SU-DHL-6 (cell line): ENCODE measurements around the gene ARL10.

Experiments
- H2AFZ ChIP-seq: fragments of 200-600 bp; sonication (generic); 2 replicates; pipeline ENCODE4 v1.6.1; 2014; ENCODE audit warnings: low read depth, mild to moderate bottlenecking, moderate library complexity, mixed read lengths, antibody characterized with exemption, low read length; ENCODE audit not compliant: severe bottlenecking
- H3F3A ChIP-seq: fragments of 200-600 bp; shearing (Covaris generic); 2 replicates; pipeline ENCODE4 v1.6.0; 2016; ENCODE audit warnings: antibody characterized with exemption, mild to moderate bottlenecking; ENCODE audit not compliant: insufficient read depth
- H3K27ac ChIP-seq: fragments of 200-600 bp; sonication (generic); 2 replicates; pipeline ENCODE4 v1.5.1; 2016; ENCODE audit warnings: low read depth, mild to moderate bottlenecking, low read length, moderate library complexity, mixed read lengths
- H3K27me3 ChIP-seq: fragments of 200-600 bp; sonication (generic), shearing (Covaris generic); 2 replicates; pipeline ENCODE4 v1.6.0; 2014; ENCODE audit warnings: mild to moderate bottlenecking, low read length
- H3K36me3 ChIP-seq: fragments of 200-600 bp; sonication (generic); 2 replicates; pipeline ENCODE4 v1.6.1; 2014; ENCODE audit warnings: mild to moderate bottlenecking, low read length, mixed read lengths
- H3K4me2 ChIP-seq: fragments of 300-600, 200-600 bp; shearing (Covaris generic), sonication (generic); 2 replicates; pipeline ENCODE4 v1.6.0; 2014; ENCODE audit warnings: low read length, low read depth, mild to moderate bottlenecking; ENCODE audit not compliant: poor library complexity, severe bottlenecking
- H3K4me3 ChIP-seq: fragments of 200-600 bp; sonication (generic); 2 replicates; pipeline ENCODE4 v1.5.1; 2014; ENCODE audit warnings: antibody characterized with exemption, low read length, mild to moderate bottlenecking, mixed read lengths; ENCODE audit not compliant: insufficient read depth, poor library complexity, severe bottlenecking
- H3K79me2 ChIP-seq: fragments of 200-600 bp; sonication (generic); 2 replicates; pipeline ENCODE4 v1.6.1; 2014; ENCODE audit warnings: mild to moderate bottlenecking, low read length, moderate library complexity; ENCODE audit not compliant: insufficient read depth
- H3K9ac ChIP-seq: fragments of 200-600 bp; sonication (generic); 2 replicates; pipeline ENCODE4 v1.7.0; 2014; ENCODE audit warnings: mild to moderate bottlenecking, low read length
- H3K9me2 ChIP-seq: fragments of 200-600 bp; sonication (generic); replicated peaks from 2 replicates; pipeline ENCODE4 v1.6.1; 2014; ENCODE audit warnings: low read length; ENCODE audit not compliant: insufficient read depth
- H3K9me3 ChIP-seq: fragments of 200-600 bp; sonication (generic); 2 replicates; pipeline ENCODE4 v1.6.1; 2014; ENCODE audit warnings: low read length, mixed read lengths; ENCODE audit not compliant: insufficient read depth
- H4K20me1 ChIP-seq: fragments of 200-600 bp; sonication (generic); 2 replicates; pipeline ENCODE4 v1.6.1; 2014; ENCODE audit warnings: low read depth, mild to moderate bottlenecking, antibody characterized with exemption, low read length, moderate library complexity, mixed read lengths
- EZH2phosphoT487 ChIP-seq: fragments of 200-600 bp; sonication (generic), shearing (Covaris generic); conservative IDR thresholded peaks from 2 replicates; pipeline ENCODE4 v1.6.1; 2018; ENCODE audit warnings: mild to moderate bottlenecking, antibody characterized with exemption, low read length, moderate library complexity, mixed read lengths
- TF ChIP-seq, protein P1 (sequence below): fragments of 200-600 bp; sonication (generic); IDR thresholded peaks from one replicate; pipeline ENCODE4 v1.5.1; 2017; ENCODE audit warnings: antibody characterized with exemption, mild to moderate bottlenecking, low read length, moderate library complexity; ENCODE audit not compliant: insufficient read depth, poor library complexity, severe bottlenecking

The ARL10 gene

DNA sequence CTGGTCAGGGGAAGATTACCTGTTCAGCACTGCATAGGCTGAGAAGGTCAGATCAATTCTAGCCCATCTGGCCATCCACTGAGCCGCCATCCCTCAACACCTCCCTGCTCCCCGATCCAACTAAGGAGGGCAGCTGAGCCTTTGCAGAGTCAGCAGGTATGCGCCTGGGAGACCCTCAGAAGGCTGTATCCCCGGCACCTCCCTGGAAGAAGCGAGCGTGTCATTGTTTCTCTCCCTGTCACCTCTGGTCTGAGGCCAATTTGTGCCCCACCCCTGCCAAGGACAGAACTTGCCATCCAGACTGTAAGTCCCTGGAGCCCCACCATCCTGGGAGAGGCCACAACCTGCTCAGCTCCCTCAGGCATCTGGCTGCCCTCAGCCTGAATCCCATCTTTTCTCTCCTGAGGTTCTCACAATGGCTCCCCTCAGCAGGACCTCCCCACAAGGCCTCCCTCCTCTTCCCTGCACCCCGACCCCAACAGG is 48.5 kb downstream of the ARL10 start:
- Histone ChIP-seq H3K27me3 (no peaks in the 10 kb centered on the region), H3K79me2 (peaks cover 5% of the 10 kb centered on the region; the same call in 1 of the 2 replicates), H2AFZ (no peak overlapping the region), H3K36me3 (no peaks in the 10 kb centered on the region), H4K20me1 (no peaks in the 10 kb centered on the region), H3K9me3 (no peaks in the 10 kb centered on the region), H3F3A (no peaks in the 10 kb centered on the region), H3K4me3 (no peak overlapping the region), H3K9me2 (no peaks in the 10 kb centered on the region), H3K27ac (no peak overlapping the region), H3K9ac (no peak overlapping the region), H3K4me2 (no peak overlapping the region)
- TF ChIP-seq, protein P1, sequence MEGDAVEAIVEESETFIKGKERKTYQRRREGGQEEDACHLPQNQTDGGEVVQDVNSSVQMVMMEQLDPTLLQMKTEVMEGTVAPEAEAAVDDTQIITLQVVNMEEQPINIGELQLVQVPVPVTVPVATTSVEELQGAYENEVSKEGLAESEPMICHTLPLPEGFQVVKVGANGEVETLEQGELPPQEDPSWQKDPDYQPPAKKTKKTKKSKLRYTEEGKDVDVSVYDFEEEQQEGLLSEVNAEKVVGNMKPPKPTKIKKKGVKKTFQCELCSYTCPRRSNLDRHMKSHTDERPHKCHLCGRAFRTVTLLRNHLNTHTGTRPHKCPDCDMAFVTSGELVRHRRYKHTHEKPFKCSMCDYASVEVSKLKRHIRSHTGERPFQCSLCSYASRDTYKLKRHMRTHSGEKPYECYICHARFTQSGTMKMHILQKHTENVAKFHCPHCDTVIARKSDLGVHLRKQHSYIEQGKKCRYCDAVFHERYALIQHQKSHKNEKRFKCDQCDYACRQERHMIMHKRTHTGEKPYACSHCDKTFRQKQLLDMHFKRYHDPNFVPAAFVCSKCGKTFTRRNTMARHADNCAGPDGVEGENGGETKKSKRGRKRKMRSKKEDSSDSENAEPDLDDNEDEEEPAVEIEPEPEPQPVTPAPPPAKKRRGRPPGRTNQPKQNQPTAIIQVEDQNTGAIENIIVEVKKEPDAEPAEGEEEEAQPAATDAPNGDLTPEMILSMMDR, result no peak
- no peak for TF ChIP-seq EZH2phosphoT487

DNA sequence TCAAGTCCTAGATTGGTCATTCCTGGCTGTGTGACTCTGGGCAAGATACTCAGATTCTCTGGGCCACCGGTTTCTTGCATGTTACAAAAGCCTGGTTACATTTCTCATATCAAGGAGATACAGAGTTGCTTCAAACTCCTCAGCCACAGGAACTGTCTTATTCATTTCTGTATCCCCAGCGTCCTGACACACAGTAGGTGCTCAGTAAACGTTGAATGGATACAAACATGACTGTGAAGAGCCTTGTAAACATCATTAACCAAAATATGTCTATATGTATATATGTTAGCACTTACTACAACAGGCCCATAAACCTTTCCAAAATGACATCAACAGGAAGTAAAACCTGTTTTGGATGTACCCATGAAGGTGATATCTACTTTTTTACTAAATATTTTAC is 49.4 kb downstream of the ARL10 start:
- peaks cover 5% of the 10 kb centered on the region; the same call in 1 of the 2 replicates for H3K79me2 ChIP-seq
- H3K27ac ChIP-seq, result no peak overlapping the region
- H3K9me2 ChIP-seq, result no peaks in the 10 kb centered on the region
- H3K27me3 ChIP-seq, result no peaks in the 10 kb centered on the region
- H3K9me3 ChIP-seq, result no peaks in the 10 kb centered on the region
- TF ChIP-seq, protein P1, result no peak
- no peak for TF ChIP-seq EZH2phosphoT487
- H4K20me1 ChIP-seq, result no peaks in the 10 kb centered on the region
- H3K4me3 ChIP-seq, result no peak overlapping the region
- H3F3A ChIP-seq, result no peaks in the 10 kb centered on the region
- no peak overlapping the region for H3K9ac ChIP-seq
- H2AFZ ChIP-seq, result no peak overlapping the region
- no peaks in the 10 kb centered on the region for H3K36me3 ChIP-seq
- peak overlapping the region; percentile 61 for H3K4me2 ChIP-seq

DNA sequence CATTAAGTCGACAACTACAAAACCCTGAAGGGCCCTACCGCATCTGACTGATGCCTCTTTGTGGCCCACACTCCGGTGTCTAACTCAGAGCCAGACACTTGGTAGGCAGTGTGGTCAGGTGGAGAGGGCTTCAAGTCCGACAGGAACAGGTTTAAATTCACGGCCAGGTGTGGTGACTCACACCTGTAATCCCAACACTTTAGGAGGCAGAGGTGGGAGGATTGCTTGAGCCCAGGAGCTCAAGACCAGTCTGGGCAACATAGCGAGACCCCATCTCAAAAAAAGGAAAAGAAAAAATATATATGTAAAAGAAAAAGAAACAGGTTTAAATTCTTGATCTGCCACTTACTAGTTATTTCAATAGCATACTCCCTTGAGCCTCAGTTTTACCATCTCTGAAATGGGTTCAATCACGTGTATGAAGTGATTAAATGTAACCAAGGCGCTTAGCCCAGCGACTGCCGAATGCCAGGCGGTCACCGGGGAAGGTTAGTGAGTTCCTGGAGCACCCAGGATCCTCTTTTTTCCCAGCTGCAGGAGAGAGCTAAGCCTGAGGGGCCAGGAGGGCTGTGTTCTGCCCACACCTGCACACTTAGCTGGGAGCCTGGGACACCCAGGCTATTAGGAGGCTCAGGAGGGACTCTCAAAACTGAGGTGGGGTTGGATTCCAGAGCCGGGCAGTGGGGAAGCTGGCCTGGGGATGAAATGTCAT is 50.1 kb downstream of the ARL10 start:
- Histone ChIP-seq H3F3A (no peaks in the 10 kb centered on the region), H4K20me1 (no peaks in the 10 kb centered on the region), H3K27ac (no peak overlapping the region), H3K4me2 (peak overlapping the region; percentile 61), H3K79me2 (peaks cover 5% of the 10 kb centered on the region; the same call in 1 of the 2 replicates), H3K4me3 (peak overlapping the region; percentile 93), H3K9ac (peak overlapping the region; percentile 95), H3K9me2 (no peaks in the 10 kb centered on the region), H2AFZ (peak overlapping the region; percentile 99), H3K9me3 (no peaks in the 10 kb centered on the region), H3K36me3 (no peaks in the 10 kb centered on the region), H3K27me3 (no peaks in the 10 kb centered on the region)
- TF ChIP-seq EZH2phosphoT487, result no peak
- TF ChIP-seq, protein P1, result no peak
